GM23338 (cell line): ENCODE results near the gene PPM1L. TPM values are rescaled to one million over a fixed set of nuclear protein-coding genes. Genes with fewer than 3 reads are reported as not detected.

Experiments
- ATAC-seq: fragments of 200-7000 bp; cut with Tn5 transposase; 3 replicates; pipeline ENCODE4 v1.9.1; 2020
- DNase-seq: peaks from one replicate; pipeline ENCODE4 v3.0.0-alpha.2; 2015; ENCODE audit warnings: low spot score
- H2AFZ ChIP-seq: fragments of 200-600 bp; sonication (generic); 2 replicates; pipeline ENCODE4 v1.8.0; 2016; ENCODE audit warnings: antibody characterized with exemption, mild to moderate bottlenecking, moderate library complexity
- H3F3A ChIP-seq: fragments of 200-600 bp; sonication (generic); replicated peaks from 2 replicates; pipeline ENCODE4 v1.8.0; 2017; ENCODE audit warnings: antibody characterized with exemption, mixed run types, low read depth
- H3K27ac ChIP-seq: fragments of 200-600 bp; sonication (generic); 2 replicates; pipeline ENCODE4 v1.6.1; 2016; ENCODE audit warnings: low read depth
- H3K27me3 ChIP-seq: fragments of 200-600 bp; sonication (generic); 2 replicates; pipeline ENCODE4 v1.8.0; 2016; ENCODE audit warnings: mild to moderate bottlenecking, mixed run types, moderate library complexity; ENCODE audit not compliant: insufficient read depth
- H3K36me3 ChIP-seq: fragments of 200-600 bp; sonication (generic); 2 replicates; pipeline ENCODE4 v1.8.0; 2016; ENCODE audit warnings: mild to moderate bottlenecking; ENCODE audit not compliant: insufficient read depth
- H3K4me1 ChIP-seq: fragments of 200-600 bp; sonication (generic); 2 replicates; pipeline ENCODE4 v1.8.0; 2016; ENCODE audit warnings: mild to moderate bottlenecking, moderate library complexity; ENCODE audit not compliant: insufficient read depth
- H3K4me2 ChIP-seq: fragments of 200-600 bp; sonication (generic); 2 replicates; pipeline ENCODE4 v1.7.1; 2017; ENCODE audit warnings: mixed run types
- H3K4me3 ChIP-seq: fragments of 200-600 bp; sonication (generic); 2 replicates; pipeline ENCODE4 v1.6.1; 2016; ENCODE audit warnings: mixed run types
- H3K79me2 ChIP-seq: fragments of 200-600 bp; sonication (generic); replicated peaks from 2 replicates; pipeline ENCODE4 v1.8.0; 2017; ENCODE audit warnings: mild to moderate bottlenecking; ENCODE audit not compliant: insufficient read depth
- H3K9me2 ChIP-seq: fragments of 200-600 bp; sonication (generic); 2 replicates; pipeline ENCODE4 v1.8.0; 2017; ENCODE audit not compliant: insufficient read depth
- H4K20me1 ChIP-seq: fragments of 200-600 bp; sonication (generic); replicated peaks from 2 replicates; pipeline ENCODE4 v1.8.0; 2017; ENCODE audit warnings: mild to moderate bottlenecking; ENCODE audit not compliant: insufficient read depth
- H3K27ac Mint-ChIP-seq: 2 replicates; pipeline ENCODE4 v1.8.0; 2020; ENCODE audit warnings: inconsistent platforms, mild to moderate bottlenecking, moderate library complexity, mixed read lengths
- H3K27me3 Mint-ChIP-seq: 3 replicates; pipeline ENCODE4 v1.8.0; 2022; ENCODE audit warnings: low read depth, mild to moderate bottlenecking, moderate library complexity, mixed read lengths, inconsistent platforms; ENCODE audit not compliant: insufficient read depth, poor library complexity
- H3K36me3 Mint-ChIP-seq: 3 replicates; pipeline ENCODE4 v1.8.0; 2021; ENCODE audit warnings: low read depth, mild to moderate bottlenecking, inconsistent platforms, moderate library complexity, mixed read lengths
- H3K4me1 Mint-ChIP-seq: 3 replicates; pipeline ENCODE4 v1.8.0; 2020; ENCODE audit warnings: mild to moderate bottlenecking, inconsistent platforms, mixed read lengths
- H3K4me3 Mint-ChIP-seq: 3 replicates; pipeline ENCODE4 v1.8.0; 2021; ENCODE audit warnings: moderate library complexity, mild to moderate bottlenecking, inconsistent platforms, mixed read lengths
- H3K9me3 Mint-ChIP-seq: 3 replicates; pipeline ENCODE4 v1.8.0; 2020; ENCODE audit warnings: moderate library complexity, mild to moderate bottlenecking, inconsistent platforms, mixed read lengths
- CREB1 ChIP-seq: fragments of 250-450 bp; sonication (Bioruptor Pico); IDR thresholded peaks from 2 replicates; pipeline ENCODE4 v1.5.0; 2020; ENCODE audit warnings: low read depth, mild to moderate bottlenecking, moderate library complexity
- EZH2 ChIP-seq: fragments of 200-600 bp; sonication (generic); IDR thresholded peaks from one replicate; pipeline ENCODE4 v1.8.0; 2017; ENCODE audit warnings: antibody characterized with exemption, mild to moderate bottlenecking, low read depth; ENCODE audit not compliant: unreplicated experiment
- EZH2phosphoT487 ChIP-seq: fragments of 200-600 bp; sonication (generic); IDR thresholded peaks from one replicate; pipeline ENCODE4 v1.8.1; 2018; ENCODE audit warnings: antibody characterized with exemption; ENCODE audit not compliant: unreplicated experiment
- JUNB ChIP-seq: IDR thresholded peaks from one replicate; pipeline ENCODE4 v1.6.1; 2016; ENCODE audit warnings: antibody characterized with exemption; ENCODE audit not compliant: unreplicated experiment
- NANOG ChIP-seq: IDR thresholded peaks from 2 replicates; pipeline ENCODE4 v1.6.1; 2016; ENCODE audit warnings: antibody characterized with exemption, borderline replicate concordance
- POLR2AphosphoS5 ChIP-seq: IDR thresholded peaks from 2 replicates; pipeline ENCODE4 v1.6.1; 2016; ENCODE audit warnings: antibody characterized with exemption, low read depth
- STAT1 ChIP-seq: IDR thresholded peaks from one replicate; pipeline ENCODE4 v1.6.1; 2016; ENCODE audit warnings: antibody characterized with exemption; ENCODE audit not compliant: unreplicated experiment
- ZNF114 ChIP-seq: fragments of 250-450 bp; sonication (Bioruptor Pico); IDR thresholded peaks from 2 replicates; pipeline ENCODE4 v1.5.0; 2020; ENCODE audit warnings: mild to moderate bottlenecking, moderate library complexity
- polyA plus RNA-seq: library from polyadenylated mRNA; unstranded; fragments of >200 nt; fragmentation: Nextera tagmentation; extraction: Ambion mirVana; gene quantifications from 2 replicates; pipeline ENCODE4 v1.2.1, GENCODE V29; 2016
- total RNA-seq: library from RNA; depleted of rRNA; stranded (reverse); fragments of >200 nt; shearing (Covaris generic); gene quantifications from 2 replicates; pipeline ENCODE4 v1.2.3, GENCODE V29; 2014
- TF ChIP-seq, protein P1 (sequence below), 2 experiments: fragments of 200-600 bp in 1 of 2; sonication (generic) in 1 of 2; conservative IDR thresholded peaks; 2 replicates each; pipeline versions ENCODE4 v1.5.1 to v1.6.1; 2016 to 2017; ENCODE audit warnings: antibody characterized with exemption in 2 of 2, low read depth in 2 of 2, mild to moderate bottlenecking in 2 of 2, moderate library complexity in 1 of 2
- TF ChIP-seq, protein P2 (sequence below): IDR thresholded peaks from 2 replicates; pipeline ENCODE4 v1.6.1; 2016; ENCODE audit warnings: antibody characterized with exemption
- TF ChIP-seq, protein P3 (sequence below): fragments of 250-450 bp; sonication (Bioruptor Pico); IDR thresholded peaks from 2 replicates; pipeline ENCODE4 v1.5.0; 2020; ENCODE audit warnings: mild to moderate bottlenecking, moderate library complexity

The PPM1L gene
- total and polyA plus RNA-seq, 2 experiments from 2014 or later = 3.9 to 26.4 TPM

DNA sequence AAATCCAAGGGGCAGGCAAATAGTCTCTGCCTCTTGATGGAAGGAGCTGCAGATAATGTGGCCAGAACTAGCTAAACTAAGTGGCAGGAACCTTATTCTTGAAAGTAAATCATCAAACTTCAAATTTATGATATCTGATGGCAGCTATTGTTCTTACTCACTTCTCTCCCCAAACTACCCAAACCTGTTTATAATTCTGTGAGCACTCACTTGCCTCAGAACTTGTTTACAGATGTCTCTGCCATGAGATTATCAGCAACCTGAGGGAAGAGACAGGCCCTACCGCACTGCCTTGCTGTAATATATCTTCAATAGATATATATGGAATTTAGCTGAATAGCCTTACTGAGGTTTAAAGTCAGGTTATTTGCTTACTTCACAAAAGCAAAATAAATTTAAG, 351.3 kb downstream of the PPM1L start (continued):
- TF ChIP-seq, protein P1, sequence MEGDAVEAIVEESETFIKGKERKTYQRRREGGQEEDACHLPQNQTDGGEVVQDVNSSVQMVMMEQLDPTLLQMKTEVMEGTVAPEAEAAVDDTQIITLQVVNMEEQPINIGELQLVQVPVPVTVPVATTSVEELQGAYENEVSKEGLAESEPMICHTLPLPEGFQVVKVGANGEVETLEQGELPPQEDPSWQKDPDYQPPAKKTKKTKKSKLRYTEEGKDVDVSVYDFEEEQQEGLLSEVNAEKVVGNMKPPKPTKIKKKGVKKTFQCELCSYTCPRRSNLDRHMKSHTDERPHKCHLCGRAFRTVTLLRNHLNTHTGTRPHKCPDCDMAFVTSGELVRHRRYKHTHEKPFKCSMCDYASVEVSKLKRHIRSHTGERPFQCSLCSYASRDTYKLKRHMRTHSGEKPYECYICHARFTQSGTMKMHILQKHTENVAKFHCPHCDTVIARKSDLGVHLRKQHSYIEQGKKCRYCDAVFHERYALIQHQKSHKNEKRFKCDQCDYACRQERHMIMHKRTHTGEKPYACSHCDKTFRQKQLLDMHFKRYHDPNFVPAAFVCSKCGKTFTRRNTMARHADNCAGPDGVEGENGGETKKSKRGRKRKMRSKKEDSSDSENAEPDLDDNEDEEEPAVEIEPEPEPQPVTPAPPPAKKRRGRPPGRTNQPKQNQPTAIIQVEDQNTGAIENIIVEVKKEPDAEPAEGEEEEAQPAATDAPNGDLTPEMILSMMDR (conservative IDR thresholded peaks at IDR 0.05; ENCODE audit: low read depth in 2 of 2) = no peak
- TF ChIP-seq CREB1 (CRISPR knock-in tag) = no peak
- TF ChIP-seq JUNB = no peak
- no peak for TF ChIP-seq STAT1
- TF ChIP-seq, protein P2, sequence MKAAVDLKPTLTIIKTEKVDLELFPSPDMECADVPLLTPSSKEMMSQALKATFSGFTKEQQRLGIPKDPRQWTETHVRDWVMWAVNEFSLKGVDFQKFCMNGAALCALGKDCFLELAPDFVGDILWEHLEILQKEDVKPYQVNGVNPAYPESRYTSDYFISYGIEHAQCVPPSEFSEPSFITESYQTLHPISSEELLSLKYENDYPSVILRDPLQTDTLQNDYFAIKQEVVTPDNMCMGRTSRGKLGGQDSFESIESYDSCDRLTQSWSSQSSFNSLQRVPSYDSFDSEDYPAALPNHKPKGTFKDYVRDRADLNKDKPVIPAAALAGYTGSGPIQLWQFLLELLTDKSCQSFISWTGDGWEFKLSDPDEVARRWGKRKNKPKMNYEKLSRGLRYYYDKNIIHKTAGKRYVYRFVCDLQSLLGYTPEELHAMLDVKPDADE = no peak

DNA sequence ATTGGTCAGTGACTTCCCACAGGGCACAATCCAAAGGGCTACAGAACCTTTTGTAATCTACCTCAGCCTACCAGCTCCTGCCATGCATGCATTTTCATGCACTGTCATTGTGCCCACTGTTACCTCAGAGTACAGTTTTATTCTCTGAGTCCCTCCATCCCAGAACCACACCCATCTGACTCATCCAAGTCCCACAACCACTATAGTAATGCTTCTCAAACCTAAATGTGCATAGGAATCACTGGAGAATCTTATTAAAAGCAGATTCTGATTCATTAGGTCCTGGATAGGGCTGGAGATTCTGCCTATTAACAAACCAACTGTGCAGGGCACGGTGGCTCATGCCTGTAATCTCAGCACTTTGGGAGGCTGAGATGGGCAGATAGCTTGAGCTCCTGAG, 352.8 kb downstream of the PPM1L start:
- H3K36me3 Mint-ChIP-seq = peaks cover 5% of the 10 kb centered on the region; the same call in 2 of the 3 replicates
- Histone ChIP-seq H4K20me1 (no peaks in the 10 kb centered on the region), H3K79me2 (no peaks in the 10 kb centered on the region), H3K27me3 (peaks cover 25% of the 10 kb centered on the region), H2AFZ (no peak overlapping the region), H3K4me2 (no peak overlapping the region), H3K4me3 (no peak overlapping the region), H3F3A (peaks cover 4% of the 10 kb centered on the region; the same call in 1 of the 2 replicates), H3K9me2 (no peaks in the 10 kb centered on the region), H3K36me3 (no peaks in the 10 kb centered on the region), H3K27ac (no peak overlapping the region), H3K4me1 (0 out of 2 replicates have a peak, but pooled peaks cover 5% of the 10 kb centered on the region)
- H3K9me3 Mint-ChIP-seq = peaks cover 12% of the 10 kb centered on the region; the same call in 2 of the 3 replicates
- H3K27ac Mint-ChIP-seq = no peak overlapping the region
- H3K4me1 Mint-ChIP-seq = peaks cover 5% of the 10 kb centered on the region
- ATAC-seq (no peak), DNase-seq (no peak)
- H3K27me3 Mint-ChIP-seq = peaks cover 19% of the 10 kb centered on the region
- no peak overlapping the region for H3K4me3 Mint-ChIP-seq
- no peak for TF ChIP-seq EZH2phosphoT487
- TF ChIP-seq, protein P2 = no peak
- TF ChIP-seq, protein P1 (conservative IDR thresholded peaks at IDR 0.05; ENCODE audit: low read depth in 2 of 2) = no peak
- TF ChIP-seq, protein P3, sequence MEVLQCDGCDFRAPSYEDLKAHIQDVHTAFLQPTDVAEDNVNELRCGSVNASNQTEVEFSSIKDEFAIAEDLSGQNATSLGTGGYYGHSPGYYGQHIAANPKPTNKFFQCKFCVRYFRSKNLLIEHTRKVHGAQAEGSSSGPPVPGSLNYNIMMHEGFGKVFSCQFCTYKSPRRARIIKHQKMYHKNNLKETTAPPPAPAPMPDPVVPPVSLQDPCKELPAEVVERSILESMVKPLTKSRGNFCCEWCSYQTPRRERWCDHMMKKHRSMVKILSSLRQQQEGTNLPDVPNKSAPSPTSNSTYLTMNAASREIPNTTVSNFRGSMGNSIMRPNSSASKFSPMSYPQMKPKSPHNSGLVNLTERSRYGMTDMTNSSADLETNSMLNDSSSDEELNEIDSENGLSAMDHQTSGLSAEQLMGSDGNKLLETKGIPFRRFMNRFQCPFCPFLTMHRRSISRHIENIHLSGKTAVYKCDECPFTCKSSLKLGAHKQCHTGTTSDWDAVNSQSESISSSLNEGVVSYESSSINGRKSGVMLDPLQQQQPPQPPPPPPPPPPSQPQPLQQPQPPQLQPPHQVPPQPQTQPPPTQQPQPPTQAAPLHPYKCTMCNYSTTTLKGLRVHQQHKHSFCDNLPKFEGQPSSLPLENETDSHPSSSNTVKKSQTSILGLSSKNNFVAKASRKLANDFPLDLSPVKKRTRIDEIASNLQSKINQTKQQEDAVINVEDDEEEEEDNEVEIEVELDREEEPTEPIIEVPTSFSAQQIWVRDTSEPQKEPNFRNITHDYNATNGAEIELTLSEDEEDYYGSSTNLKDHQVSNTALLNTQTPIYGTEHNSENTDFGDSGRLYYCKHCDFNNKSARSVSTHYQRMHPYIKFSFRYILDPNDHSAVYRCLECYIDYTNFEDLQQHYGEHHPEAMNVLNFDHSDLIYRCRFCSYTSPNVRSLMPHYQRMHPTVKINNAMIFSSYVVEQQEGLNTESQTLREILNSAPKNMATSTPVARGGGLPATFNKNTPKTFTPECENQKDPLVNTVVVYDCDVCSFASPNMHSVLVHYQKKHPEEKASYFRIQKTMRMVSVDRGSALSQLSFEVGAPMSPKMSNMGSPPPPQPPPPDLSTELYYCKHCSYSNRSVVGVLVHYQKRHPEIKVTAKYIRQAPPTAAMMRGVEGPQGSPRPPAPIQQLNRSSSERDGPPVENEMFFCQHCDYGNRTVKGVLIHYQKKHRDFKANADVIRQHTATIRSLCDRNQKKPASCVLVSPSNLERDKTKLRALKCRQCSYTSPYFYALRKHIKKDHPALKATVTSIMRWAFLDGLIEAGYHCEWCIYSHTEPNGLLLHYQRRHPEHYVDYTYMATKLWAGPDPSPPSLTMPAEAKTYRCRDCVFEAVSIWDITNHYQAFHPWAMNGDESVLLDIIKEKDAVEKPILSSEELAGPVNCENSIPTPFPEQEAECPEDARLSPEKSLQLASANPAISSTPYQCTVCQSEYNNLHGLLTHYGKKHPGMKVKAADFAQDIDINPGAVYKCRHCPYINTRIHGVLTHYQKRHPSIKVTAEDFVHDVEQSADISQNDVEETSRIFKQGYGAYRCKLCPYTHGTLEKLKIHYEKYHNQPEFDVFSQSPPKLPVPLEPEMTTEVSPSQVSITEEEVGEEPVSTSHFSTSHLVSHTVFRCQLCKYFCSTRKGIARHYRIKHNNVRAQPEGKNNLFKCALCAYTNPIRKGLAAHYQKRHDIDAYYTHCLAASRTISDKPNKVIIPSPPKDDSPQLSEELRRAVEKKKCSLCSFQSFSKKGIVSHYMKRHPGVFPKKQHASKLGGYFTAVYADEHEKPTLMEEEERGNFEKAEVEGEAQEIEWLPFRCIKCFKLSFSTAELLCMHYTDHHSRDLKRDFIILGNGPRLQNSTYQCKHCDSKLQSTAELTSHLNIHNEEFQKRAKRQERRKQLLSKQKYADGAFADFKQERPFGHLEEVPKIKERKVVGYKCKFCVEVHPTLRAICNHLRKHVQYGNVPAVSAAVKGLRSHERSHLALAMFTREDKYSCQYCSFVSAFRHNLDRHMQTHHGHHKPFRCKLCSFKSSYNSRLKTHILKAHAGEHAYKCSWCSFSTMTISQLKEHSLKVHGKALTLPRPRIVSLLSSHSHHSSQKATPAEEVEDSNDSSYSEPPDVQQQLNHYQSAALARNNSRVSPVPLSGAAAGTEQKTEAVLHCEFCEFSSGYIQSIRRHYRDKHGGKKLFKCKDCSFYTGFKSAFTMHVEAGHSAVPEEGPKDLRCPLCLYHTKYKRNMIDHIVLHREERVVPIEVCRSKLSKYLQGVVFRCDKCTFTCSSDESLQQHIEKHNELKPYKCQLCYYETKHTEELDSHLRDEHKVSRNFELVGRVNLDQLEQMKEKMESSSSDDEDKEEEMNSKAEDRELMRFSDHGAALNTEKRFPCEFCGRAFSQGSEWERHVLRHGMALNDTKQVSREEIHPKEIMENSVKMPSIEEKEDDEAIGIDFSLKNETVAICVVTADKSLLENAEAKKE = no peak
- no peak for TF ChIP-seq ZNF114 (CRISPR knock-in tag)
- TF ChIP-seq STAT1 = no peak
- TF ChIP-seq EZH2 = no peak
- no peak for TF ChIP-seq POLR2AphosphoS5
- no peak for TF ChIP-seq NANOG
